Retinal pigment epithelial cell (primary cell): ENCODE measurements around the gene RSPH3.
"Not testable (repeated sequence)": the region's sequence is repeated elsewhere in the genome, so short reads cannot be mapped to it uniquely, and the experiment has no call there.

ENCODE experiments used
- DNase-seq: peaks from one replicate; pipeline ENCODE4 v3.0.0-alpha.2; 2010; ENCODE audit warnings: low read depth
- H3K4me3 ChIP-seq: 2 replicates; pipeline ENCODE4 v1.5.1; 2011; ENCODE audit warnings: mild to moderate bottlenecking, low read length, control low read depth, moderate library complexity
- TF ChIP-seq, protein P1 (sequence below): conservative IDR thresholded peaks from 2 replicates; pipeline ENCODE4 v1.5.1; 2011; ENCODE audit warnings: low read depth, low read length, control low read depth, inconsistent platforms

Gene RSPH3

DNA sequence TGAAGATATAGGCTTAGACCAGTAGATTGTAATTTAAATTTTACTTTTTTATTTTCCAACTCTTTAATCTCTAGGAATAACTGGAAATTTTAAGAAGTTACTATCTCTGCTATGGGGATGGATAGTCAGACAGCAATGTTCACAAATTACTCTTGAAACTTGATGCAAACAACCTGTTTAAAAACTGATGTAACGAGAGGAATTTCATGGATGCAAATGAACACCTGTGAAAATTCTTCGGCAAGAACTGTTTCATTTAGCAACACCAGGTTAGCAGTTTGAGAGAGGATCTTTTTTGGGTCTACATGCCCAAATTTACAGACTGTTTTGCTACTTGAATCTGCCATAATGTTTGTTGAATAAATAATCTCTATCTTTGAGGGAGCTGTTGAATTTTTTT lies 20.0 kb upstream of the RSPH3 start:
- no peak overlapping the region for H3K4me3 ChIP-seq
- TF ChIP-seq, protein P1, sequence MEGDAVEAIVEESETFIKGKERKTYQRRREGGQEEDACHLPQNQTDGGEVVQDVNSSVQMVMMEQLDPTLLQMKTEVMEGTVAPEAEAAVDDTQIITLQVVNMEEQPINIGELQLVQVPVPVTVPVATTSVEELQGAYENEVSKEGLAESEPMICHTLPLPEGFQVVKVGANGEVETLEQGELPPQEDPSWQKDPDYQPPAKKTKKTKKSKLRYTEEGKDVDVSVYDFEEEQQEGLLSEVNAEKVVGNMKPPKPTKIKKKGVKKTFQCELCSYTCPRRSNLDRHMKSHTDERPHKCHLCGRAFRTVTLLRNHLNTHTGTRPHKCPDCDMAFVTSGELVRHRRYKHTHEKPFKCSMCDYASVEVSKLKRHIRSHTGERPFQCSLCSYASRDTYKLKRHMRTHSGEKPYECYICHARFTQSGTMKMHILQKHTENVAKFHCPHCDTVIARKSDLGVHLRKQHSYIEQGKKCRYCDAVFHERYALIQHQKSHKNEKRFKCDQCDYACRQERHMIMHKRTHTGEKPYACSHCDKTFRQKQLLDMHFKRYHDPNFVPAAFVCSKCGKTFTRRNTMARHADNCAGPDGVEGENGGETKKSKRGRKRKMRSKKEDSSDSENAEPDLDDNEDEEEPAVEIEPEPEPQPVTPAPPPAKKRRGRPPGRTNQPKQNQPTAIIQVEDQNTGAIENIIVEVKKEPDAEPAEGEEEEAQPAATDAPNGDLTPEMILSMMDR, result no peak

DNA sequence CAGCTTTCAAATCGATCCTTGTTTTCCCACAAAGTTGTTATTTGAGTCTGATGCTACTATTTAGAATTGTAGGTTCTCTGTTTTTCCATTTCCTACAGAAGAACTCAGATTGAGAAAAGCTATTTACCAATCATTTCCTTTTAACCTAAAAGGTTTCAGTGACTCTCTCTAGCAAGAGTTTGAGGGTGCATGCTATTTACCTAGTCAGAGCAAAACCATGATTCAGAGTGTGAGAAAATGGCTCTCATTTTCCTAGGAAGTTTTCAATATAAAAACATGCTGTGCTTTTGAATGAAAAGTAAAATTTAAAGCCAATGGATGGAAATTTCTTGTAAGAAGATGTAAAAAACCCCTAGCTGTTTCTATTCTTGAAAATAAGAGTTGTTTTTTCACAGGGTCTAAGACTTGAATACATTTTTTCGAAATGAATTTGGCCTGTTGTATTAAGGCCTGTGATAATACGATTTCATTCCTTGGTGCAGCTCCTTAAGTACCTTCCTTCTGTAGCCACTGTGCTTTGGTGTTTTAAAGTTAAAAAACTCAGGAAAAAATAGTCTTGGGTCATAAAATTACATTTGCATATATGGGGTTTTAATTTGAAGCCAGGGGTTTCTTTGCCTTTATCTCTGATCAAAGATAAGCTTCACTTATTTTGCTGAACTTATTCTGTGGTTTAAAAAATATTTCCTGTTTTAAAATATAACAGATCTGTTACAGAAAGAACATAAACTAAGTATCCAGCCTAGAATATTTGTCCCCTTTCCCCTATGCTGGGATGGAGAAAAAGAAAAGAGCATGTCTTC lies 18.0 kb upstream of the RSPH3 start:
- DNase-seq, result no peak
- no peak overlapping the region for H3K4me3 ChIP-seq
- TF ChIP-seq, protein P1, result no peak

More for the DNA sequence above, 20.0 kb upstream of the RSPH3 start:
- no peak for DNase-seq

DNA sequence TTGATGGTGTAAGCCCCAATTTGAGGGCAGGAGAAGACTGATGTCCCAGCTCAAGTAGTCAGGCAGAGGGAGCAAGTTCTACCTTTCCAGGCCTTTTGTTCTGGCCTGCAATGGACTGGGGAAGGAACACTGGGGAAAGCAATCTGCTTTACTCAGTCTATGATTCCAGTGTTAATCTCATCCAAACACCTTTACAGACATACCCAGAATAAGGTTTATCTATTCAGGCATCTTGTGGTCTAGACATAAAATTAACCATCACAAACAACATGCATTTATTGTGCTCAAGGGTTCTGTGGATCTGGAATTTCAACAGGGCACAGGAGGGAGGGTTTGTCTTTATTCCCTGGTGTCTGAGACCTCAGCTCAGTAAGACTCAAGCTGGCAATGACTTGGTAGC lies 14.4 kb upstream of the RSPH3 start:
- no peak overlapping the region for H3K4me3 ChIP-seq
- TF ChIP-seq, protein P1, result no peak
- DNase-seq, result no peak

DNA sequence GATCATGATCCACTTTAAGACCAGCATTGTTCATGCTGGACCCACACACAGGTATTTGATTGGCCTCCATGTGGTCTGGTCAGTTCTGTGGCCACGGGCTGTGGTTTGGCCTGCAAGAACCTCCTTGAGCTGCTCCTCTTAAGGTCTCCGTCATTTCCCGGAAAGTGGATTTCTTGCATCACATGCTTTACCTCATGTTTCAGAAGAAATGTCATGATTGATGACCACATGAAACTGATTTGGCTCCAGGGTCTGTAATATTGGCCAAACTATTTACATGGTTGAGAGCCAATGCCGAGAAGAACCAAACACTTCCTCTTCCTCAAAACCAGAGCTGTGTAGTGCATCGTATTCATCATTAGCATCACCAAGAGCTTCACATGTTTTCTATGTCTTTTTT lies 13.2 kb upstream of the RSPH3 start:
- no peak overlapping the region for H3K4me3 ChIP-seq
- no peak for DNase-seq

DNA sequence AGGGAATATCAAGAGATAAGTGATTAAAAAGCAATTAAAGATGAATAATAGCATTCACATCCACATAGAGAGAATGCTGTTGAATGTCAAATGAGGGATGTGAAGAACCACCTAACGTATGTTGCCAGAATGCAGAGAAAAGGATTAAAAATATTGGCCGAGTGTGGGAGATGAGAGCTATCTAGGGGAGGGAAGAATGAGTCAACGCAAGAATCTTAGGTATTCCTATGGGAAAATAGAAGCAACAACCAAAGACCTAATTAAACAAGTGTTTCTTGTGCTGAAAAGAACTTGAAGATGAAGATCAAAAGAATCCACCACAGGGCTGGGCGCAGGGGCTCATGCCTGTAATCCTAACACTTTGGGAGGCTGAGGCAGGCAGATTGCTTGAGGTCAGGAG lies 12.2 kb upstream of the RSPH3 start:
- TF ChIP-seq, protein P1, result no peak
- no peak overlapping the region for H3K4me3 ChIP-seq
- DNase-seq, result no peak

More for the DNA sequence above, 13.2 kb upstream of the RSPH3 start:
- TF ChIP-seq, protein P1, result no peak

DNA sequence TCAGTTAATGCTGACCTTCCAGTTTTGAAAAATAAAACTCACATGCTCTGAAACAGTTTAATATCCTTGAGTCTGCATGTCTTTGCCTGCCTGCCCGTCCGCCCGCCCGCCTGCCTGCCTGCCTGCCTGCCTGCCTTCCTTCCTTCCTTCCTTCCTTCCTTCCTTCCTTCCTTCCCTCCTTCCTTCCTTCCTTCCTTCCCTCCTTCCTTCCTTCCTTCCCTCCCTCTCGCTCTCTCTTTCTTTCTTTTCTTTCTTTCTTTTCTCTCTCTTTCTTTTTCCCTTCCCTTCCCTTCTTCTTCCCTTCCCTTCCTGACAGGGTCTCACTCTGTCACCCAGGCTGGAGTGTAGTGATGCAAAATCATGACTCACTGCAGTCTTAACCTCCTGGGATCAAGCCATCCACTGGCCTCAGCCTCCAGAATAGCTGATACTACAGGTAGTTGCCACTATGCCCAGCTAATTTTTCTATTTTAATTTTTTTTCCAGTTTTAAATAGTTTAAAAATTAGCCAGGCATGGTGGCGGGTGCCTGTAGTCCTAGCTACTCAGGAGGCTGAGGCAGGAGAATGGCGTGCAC lies 10.1 kb upstream of the RSPH3 start:
- not testable (repeated sequence) for DNase-seq, H3K4me3 ChIP-seq

DNA sequence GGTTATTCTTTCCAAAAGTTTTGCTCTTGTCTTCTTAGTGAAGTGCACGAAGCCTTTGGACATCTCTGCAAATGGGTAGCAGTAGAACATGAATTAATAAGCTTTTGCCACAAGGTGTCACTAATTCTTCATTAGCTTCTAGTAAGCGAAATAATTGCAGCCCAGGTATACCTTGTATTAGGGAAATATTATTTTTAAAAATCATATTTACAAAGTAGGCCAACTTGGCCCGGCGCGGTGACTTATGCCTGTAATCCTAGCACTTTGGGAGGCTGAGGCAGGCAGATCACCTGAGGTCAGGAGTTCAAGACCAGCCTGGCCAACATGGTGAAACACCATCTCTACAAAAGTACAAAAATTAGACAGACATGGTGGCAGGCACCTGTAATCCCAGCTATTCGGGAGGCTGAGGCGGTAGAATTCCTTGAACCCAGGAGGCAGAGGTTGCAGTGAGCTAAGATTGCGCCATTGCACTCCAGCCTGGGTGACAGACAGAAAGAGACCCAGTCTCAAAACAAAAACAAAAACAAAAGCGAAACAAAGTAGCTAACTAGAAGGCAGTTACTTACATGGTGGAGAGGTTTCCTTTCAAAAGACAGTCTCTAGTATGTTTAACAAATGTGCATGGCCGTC lies 8.8 kb upstream of the RSPH3 start:
- no peak for DNase-seq
- TF ChIP-seq, protein P1, result peak; percentile 52
- H3K4me3 ChIP-seq, result no peak overlapping the region
